GM18519 (cell line): ENCODE measurements around the gene BMP2.

ENCODE experiments used
- ATAC-seq: cut with Tn5 transposase; IDR thresholded peaks from one replicate; pipeline ENCODE4 v1.9.1; 2021; ENCODE audit warnings: mild to moderate bottlenecking, moderate library complexity; ENCODE audit not compliant: unreplicated experiment, low FRiP score

BMP2 gene

GRCh38 chr20:6828794-6829423 lies 61.4 kb downstream of the BMP2 start:
- ATAC-seq = peak; percentile 95

DNA sequence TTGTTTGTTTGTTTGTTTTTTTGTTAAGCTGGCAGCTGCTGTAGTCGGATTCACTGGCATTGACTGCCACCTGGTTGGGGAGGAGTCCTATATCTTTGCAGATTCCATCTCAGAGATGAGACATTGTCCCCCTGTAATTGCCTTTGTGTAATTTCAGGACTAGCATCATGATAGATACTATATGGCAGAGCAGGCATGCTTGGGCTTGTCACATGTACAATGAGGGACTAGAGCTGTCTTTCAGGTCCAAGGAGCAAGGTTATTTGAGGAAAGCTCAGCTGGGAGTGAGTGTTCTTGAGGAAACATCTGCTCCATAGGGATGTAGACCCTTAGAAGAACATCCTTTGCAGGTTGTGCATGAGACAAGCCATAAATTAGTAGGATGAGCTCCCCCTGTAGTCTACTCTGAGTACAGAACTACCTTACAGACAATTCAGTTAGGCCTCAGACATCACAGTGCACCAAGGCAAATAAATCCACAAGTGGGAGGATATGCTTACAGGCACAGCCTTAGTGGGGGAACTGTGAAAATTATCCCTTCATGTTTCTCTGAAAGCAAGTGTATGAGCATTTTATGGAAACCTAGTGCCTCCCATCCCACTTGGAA lies 62.1 kb downstream of the BMP2 start:
- ATAC-seq = no peak
